Activated naive CD4-positive, alpha-beta T cell treated with anti-CD3 and anti-CD28 coated beads, Interleukin-2, amount 50 U/mL, for 24 hours (primary cell): ENCODE results near the gene GATAD2A.

ENCODE experiments used
- H3K27ac Mint-ChIP-seq: one replicate; pipeline ENCODE4 v1.8.0; 2021; ENCODE audit warnings: mild to moderate bottlenecking, mixed read lengths
- H3K27me3 Mint-ChIP-seq: one replicate; pipeline ENCODE4 v1.8.0; 2021; ENCODE audit warnings: mixed read lengths
- H3K36me3 Mint-ChIP-seq: one replicate; pipeline ENCODE4 v1.8.0; 2021; ENCODE audit warnings: mixed read lengths
- H3K4me1 Mint-ChIP-seq: one replicate; pipeline ENCODE4 v1.8.0; 2021; ENCODE audit warnings: mixed read lengths
- H3K4me3 Mint-ChIP-seq: one replicate; pipeline ENCODE4 v1.8.0; 2021; ENCODE audit warnings: mild to moderate bottlenecking, mixed read lengths
- H3K9me3 Mint-ChIP-seq: one replicate; pipeline ENCODE4 v1.8.0; 2021; ENCODE audit warnings: mixed read lengths

Gene GATAD2A

GRCh38 chr19:19540064-19540714, 134.7 kb downstream of the GATAD2A start:
- Mint-ChIP-seq H3K4me1 (peaks cover 26% of the 10 kb centered on the region), H3K27me3 (no peaks in the 10 kb centered on the region), H3K9me3 (no peaks in the 10 kb centered on the region), H3K27ac (no peak overlapping the region), H3K4me3 (peak overlapping the region; percentile 66), H3K36me3 (no peaks in the 10 kb centered on the region)

GRCh38 chr19:19540715-19541515, 135.4 kb downstream of the GATAD2A start:
- Mint-ChIP-seq H3K4me1 (peaks cover 26% of the 10 kb centered on the region), H3K27me3 (no peaks in the 10 kb centered on the region), H3K9me3 (no peaks in the 10 kb centered on the region), H3K4me3 (peak overlapping the region; percentile 66), H3K36me3 (no peaks in the 10 kb centered on the region), H3K27ac (no peak overlapping the region)

GRCh38 chr19:19541616-19542015, 136.1 kb downstream of the GATAD2A start:
- Mint-ChIP-seq H3K4me1 (peaks cover 26% of the 10 kb centered on the region), H3K4me3 (no peak overlapping the region), H3K9me3 (no peaks in the 10 kb centered on the region), H3K27ac (no peak overlapping the region), H3K27me3 (no peaks in the 10 kb centered on the region), H3K36me3 (no peaks in the 10 kb centered on the region)

GRCh38 chr19:19542507-19542906, 137.0 kb downstream of the GATAD2A start:
- no peaks in the 10 kb centered on the region for H3K27me3 Mint-ChIP-seq
- no peaks in the 10 kb centered on the region for H3K9me3 Mint-ChIP-seq
- no peak overlapping the region for H3K4me3 Mint-ChIP-seq
- H3K36me3 Mint-ChIP-seq = no peaks in the 10 kb centered on the region
- peak overlapping the region; percentile 68 for H3K27ac Mint-ChIP-seq
- peaks cover 21% of the 10 kb centered on the region for H3K4me1 Mint-ChIP-seq

GRCh38 chr19:19543101-19543500, 137.6 kb downstream of the GATAD2A start:
- H3K4me3 Mint-ChIP-seq = no peak overlapping the region
- H3K9me3 Mint-ChIP-seq = no peaks in the 10 kb centered on the region
- H3K36me3 Mint-ChIP-seq = no peaks in the 10 kb centered on the region
- H3K27me3 Mint-ChIP-seq = no peaks in the 10 kb centered on the region
- no peak overlapping the region for H3K27ac Mint-ChIP-seq
- peaks cover 17% of the 10 kb centered on the region for H3K4me1 Mint-ChIP-seq

- Mint-ChIP-seq H3K4me3 (no peak overlapping the region), H3K27me3 (no peaks in the 10 kb centered on the region), H3K36me3 (no peaks in the 10 kb centered on the region), H3K9me3 (no peaks in the 10 kb centered on the region), H3K27ac (no peak overlapping the region), H3K4me1 (peaks cover 14% of the 10 kb centered on the region)
Observed at GRCh38 chr19:19543640-19544039, 138.2 kb downstream of the GATAD2A start.

GRCh38 chr19:19544257-19544953, 138.9 kb downstream of the GATAD2A start:
- Mint-ChIP-seq H3K36me3 (no peaks in the 10 kb centered on the region), H3K4me1 (peaks cover 9% of the 10 kb centered on the region), H3K4me3 (no peak overlapping the region), H3K9me3 (no peaks in the 10 kb centered on the region), H3K27me3 (no peaks in the 10 kb centered on the region), H3K27ac (no peak overlapping the region)

GRCh38 chr19:19544954-19545591, 139.6 kb downstream of the GATAD2A start:
- Mint-ChIP-seq H3K4me1 (peaks cover 9% of the 10 kb centered on the region), H3K4me3 (no peak overlapping the region), H3K27ac (no peak overlapping the region), H3K9me3 (no peaks in the 10 kb centered on the region), H3K36me3 (no peaks in the 10 kb centered on the region), H3K27me3 (no peaks in the 10 kb centered on the region)

- Mint-ChIP-seq H3K36me3 (no peaks in the 10 kb centered on the region), H3K27me3 (no peaks in the 10 kb centered on the region), H3K9me3 (no peaks in the 10 kb centered on the region), H3K4me1 (peaks cover 6% of the 10 kb centered on the region), H3K27ac (no peak overlapping the region), H3K4me3 (no peak overlapping the region)
Observed at GRCh38 chr19:19545707-19546106, 140.2 kb downstream of the GATAD2A start.

- Mint-ChIP-seq H3K27ac (no peak overlapping the region), H3K4me1 (no peaks in the 10 kb centered on the region), H3K9me3 (no peaks in the 10 kb centered on the region), H3K27me3 (no peaks in the 10 kb centered on the region), H3K4me3 (no peak overlapping the region), H3K36me3 (no peaks in the 10 kb centered on the region)
Observed at GRCh38 chr19:19546751-19547162, 141.3 kb downstream of the GATAD2A start.

GRCh38 chr19:19547674-19548336, 142.3 kb downstream of the GATAD2A start:
- H3K27me3 Mint-ChIP-seq = no peaks in the 10 kb centered on the region
- no peaks in the 10 kb centered on the region for H3K9me3 Mint-ChIP-seq
- H3K27ac Mint-ChIP-seq = no peak overlapping the region
- no peaks in the 10 kb centered on the region for H3K4me1 Mint-ChIP-seq
- no peaks in the 10 kb centered on the region for H3K36me3 Mint-ChIP-seq
- H3K4me3 Mint-ChIP-seq = no peak overlapping the region

GRCh38 chr19:19548915-19549759, 143.7 kb downstream of the GATAD2A start:
- no peaks in the 10 kb centered on the region for H3K4me1 Mint-ChIP-seq
- H3K27me3 Mint-ChIP-seq = no peaks in the 10 kb centered on the region
- H3K27ac Mint-ChIP-seq = no peak overlapping the region
- H3K36me3 Mint-ChIP-seq = no peaks in the 10 kb centered on the region
- no peak overlapping the region for H3K4me3 Mint-ChIP-seq
- no peaks in the 10 kb centered on the region for H3K9me3 Mint-ChIP-seq

- no peak overlapping the region for H3K4me3 Mint-ChIP-seq
- H3K9me3 Mint-ChIP-seq = no peaks in the 10 kb centered on the region
- H3K4me1 Mint-ChIP-seq = peaks cover 4% of the 10 kb centered on the region
- H3K27me3 Mint-ChIP-seq = no peaks in the 10 kb centered on the region
- no peak overlapping the region for H3K27ac Mint-ChIP-seq
- no peaks in the 10 kb centered on the region for H3K36me3 Mint-ChIP-seq
Observed at GRCh38 chr19:19549804-19550464, 144.5 kb downstream of the GATAD2A start.

GRCh38 chr19:19550485-19550929, 145.0 kb downstream of the GATAD2A start:
- Mint-ChIP-seq H3K4me1 (peaks cover 4% of the 10 kb centered on the region), H3K9me3 (no peaks in the 10 kb centered on the region)

More at GRCh38 chr19:19550485-19550929, 145.0 kb downstream of the GATAD2A start:
- Mint-ChIP-seq H3K4me3 (no peak overlapping the region), H3K27me3 (no peaks in the 10 kb centered on the region), H3K36me3 (no peaks in the 10 kb centered on the region), H3K27ac (no peak overlapping the region)
